ENCODE data around the gene ZYX. TPM values are rescaled to one million over a fixed set of nuclear protein-coding genes. Genes with fewer than 3 reads are reported as not detected.
A peak's percentile ranks its signal among the peaks of the same experiment; 100 is the strongest.
"Not testable (repeated sequence)": the region's sequence is repeated elsewhere in the genome, so short reads cannot be mapped to it uniquely, and the experiment has no call there.

The ZYX gene
- total RNA-seq, 1 donor from 2014 or later: 26.2 TPM

- no peak for DNase-seq
These were observed 15.7 kb downstream of the ZYX start for GRCh38 chr7:143396625-143397556.

- DNase-seq: no peak
These were observed 16.8 kb downstream of the ZYX start for GRCh38 chr7:143397710-143398530.

- DNase-seq: no peak
These were observed 17.5 kb downstream of the ZYX start for GRCh38 chr7:143398616-143399015.

GRCh38 chr7:143399151-143399550 lies 18.0 kb downstream of the ZYX start:
- no peak for DNase-seq

GRCh38 chr7:143399642-143400041 lies 18.5 kb downstream of the ZYX start:
- no peak for DNase-seq

GRCh38 chr7:143401265-143401664 lies 20.1 kb downstream of the ZYX start:
- no peak for DNase-seq

GRCh38 chr7:143402233-143402632 lies 21.1 kb downstream of the ZYX start:
- DNase-seq: not testable (repeated sequence)

GRCh38 chr7:143405173-143406001 lies 24.2 kb downstream of the ZYX start:
- no peak for DNase-seq

- no peak for DNase-seq
These were observed 24.8 kb downstream of the ZYX start for GRCh38 chr7:143406002-143406357.

- DNase-seq: no peak
These were observed 26.4 kb downstream of the ZYX start for GRCh38 chr7:143407287-143408251.

- DNase-seq: no peak
These were observed 27.1 kb downstream of the ZYX start for GRCh38 chr7:143408252-143408685.

- DNase-seq: peak; percentile 42
These were observed 27.8 kb downstream of the ZYX start, which contains the start of gene EPHA1 for GRCh38 chr7:143408686-143409561. Gene EPHA1 (minus strand): TSS chr7:143408856. CDS start chr7:143408805, 51 bp downstream.

- no peak for DNase-seq
These were observed 29.4 kb downstream of the ZYX start for GRCh38 chr7:143410521-143411004.

GRCh38 chr7:143411976-143412708 lies 31.0 kb downstream of the ZYX start:
- DNase-seq: no peak

- DNase-seq: no peak
These were observed 32.0 kb downstream of the ZYX start for GRCh38 chr7:143413123-143413522.

- DNase-seq: not testable (repeated sequence)
These were observed 34.1 kb downstream of the ZYX start for GRCh38 chr7:143415209-143415608.

- no peak for DNase-seq
These were observed 34.7 kb downstream of the ZYX start for GRCh38 chr7:143415742-143416397.

- DNase-seq: peak; percentile 79
These were observed 35.5 kb downstream of the ZYX start for GRCh38 chr7:143416565-143417149.
